UCSD-AML1 (cell line): ENCODE measurements around the gene CLHC1.
"Not testable (repeated sequence)": the region's sequence is repeated elsewhere in the genome, so short reads cannot be mapped to it uniquely, and the experiment has no call there.

ENCODE experiments used
- DNase-seq: peaks from one replicate; lab custom pipeline; 2025; ENCODE audit not compliant: unreplicated experiment; lab: John Stamatoyannopoulos, UW

The CLHC1 gene

DNA sequence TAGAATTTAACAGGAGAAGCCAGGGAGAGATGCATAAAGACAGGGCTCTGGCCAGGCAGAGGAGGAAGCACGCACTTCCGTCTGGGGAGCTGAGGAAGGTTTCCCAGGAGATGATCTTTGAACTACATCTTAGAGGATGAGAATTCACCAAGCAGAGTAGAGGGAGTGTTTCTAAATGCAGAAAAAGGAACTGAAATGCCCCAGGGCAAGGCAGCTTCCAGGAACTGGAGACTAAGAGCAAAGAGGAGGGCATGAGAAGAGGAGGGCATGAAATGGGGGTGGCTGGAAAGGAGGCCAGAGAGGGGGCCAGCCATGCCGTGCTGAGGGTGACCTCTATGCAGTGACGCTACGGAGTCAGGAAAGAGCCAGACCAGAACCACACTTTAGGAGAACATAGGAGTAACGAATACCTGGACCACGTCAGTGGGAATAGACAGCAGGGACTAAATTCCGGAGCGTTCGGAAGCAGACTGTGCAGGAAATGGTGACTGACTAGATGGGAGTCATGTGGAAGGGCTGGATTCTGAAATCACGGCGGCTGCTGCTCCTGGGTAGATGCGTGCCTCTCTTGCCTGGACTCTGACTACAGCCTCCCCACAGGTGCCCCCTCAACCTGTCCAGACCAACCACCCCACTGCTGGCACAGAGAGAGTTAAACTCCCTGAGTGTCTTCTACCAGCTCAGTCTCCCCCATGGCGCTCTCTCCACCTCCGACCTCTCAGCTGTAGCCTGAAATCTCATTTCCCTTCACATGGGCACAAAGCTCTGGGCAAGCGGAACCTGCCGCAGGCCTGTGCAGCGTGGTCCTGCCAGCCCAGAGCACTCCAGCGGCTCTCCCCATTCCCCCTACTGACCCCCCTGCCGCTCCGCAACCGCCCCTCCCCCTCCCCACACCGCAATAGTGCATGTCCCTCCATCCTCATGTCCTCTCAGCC is 94.8 kb downstream of the CLHC1 start:
- peak; percentile 43 for DNase-seq

- no peak for DNase-seq
Measured at GRCh38 chr2:55136138-55136541, 96.0 kb downstream of the CLHC1 start.

DNA sequence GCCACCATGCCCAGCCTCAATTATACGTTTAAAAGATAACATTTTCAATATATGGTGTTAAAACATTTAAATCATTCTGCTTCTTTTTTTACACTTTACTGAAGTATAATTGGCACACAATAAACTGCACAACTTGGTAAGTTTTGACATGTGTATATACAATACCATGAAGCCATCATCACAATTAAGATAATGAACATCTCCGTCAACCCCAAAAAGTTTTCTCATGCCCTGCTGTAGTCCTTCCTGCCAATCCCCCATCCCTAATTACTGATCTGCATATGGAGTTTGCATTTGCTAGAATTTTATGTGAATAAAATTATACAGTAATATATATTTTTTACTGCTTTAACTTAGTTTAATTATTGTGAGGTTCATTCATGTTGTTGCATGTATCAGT is 96.6 kb downstream of the CLHC1 start:
- DNase-seq = no peak

GRCh38 chr2:55134316-55134706 is 97.8 kb downstream of the CLHC1 start:
- no peak for DNase-seq

- peak; percentile 23 for DNase-seq
Measured at GRCh38 chr2:55133467-55134315, 98.4 kb downstream of the CLHC1 start.

DNA sequence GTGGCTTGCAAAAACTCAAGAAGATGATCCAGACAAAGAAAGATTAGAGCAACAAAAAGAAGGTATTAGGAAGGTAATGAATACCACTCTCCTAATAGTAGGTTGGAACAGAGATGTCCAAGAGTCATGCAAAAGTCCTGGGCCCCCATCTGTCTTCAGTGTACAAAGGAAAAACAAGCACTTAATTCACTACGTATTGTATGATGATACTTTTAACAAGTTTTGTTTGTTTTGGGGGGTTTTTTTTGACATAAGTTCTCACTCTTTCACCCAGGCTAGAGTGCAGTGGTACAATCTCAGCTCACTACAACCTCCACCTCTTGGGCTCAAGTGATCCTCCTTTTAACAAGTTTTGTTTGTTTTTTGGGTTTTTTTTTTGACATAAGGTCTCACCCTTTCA is 101.2 kb downstream of the CLHC1 start:
- DNase-seq = no peak

DNA sequence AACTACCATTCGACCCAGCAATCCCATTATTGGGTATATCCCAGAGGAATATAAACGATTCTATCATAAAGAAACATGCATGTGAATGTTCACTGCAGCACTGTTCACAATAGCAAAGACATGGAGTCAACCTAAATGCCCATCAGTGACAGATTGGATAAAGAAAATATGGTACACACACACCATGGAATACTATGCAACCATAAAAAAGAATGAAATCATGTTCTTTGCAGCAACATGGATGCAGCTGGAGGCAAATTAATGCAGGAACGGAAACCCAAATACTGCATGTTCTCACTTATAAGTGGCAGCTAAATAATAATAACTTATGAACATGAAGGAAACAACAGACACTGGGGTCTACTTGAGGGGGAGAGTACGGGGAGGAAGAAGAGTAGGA is 105.5 kb downstream of the CLHC1 start:
- DNase-seq = not testable (repeated sequence)
